Ascending aorta (tissue), 2 donors: Measurements from ENCODE around the gene OGN. TPM values are rescaled to one million over a fixed set of nuclear protein-coding genes. Genes with fewer than 3 reads are reported as not detected.

Experiments used
- DNase-seq, 2 donors: peaks; one replicate each; pipeline ENCODE4 v3.0.0-alpha.2; 2019; ENCODE audit warnings: low spot score in 2 of 2
- H3K27ac ChIP-seq, 2 donors: fragments of 200-600 bp; sonication (generic); one replicate each; pipeline ENCODE4 v1.5.1; 2016 to 2017; ENCODE audit warnings: mild to moderate bottlenecking in 1 of 2
- H3K27me3 ChIP-seq: fragments of 200-600 bp; sonication (generic); one replicate; pipeline ENCODE4 v1.5.1; 2017
- H3K36me3 ChIP-seq, 2 donors: fragments of 200-600 bp; sonication (generic); one replicate each; pipeline ENCODE4 v1.5.1; 2016
- H3K4me1 ChIP-seq, 2 donors: fragments of 200-600 bp; sonication (generic); one replicate each; pipeline ENCODE4 v1.5.1; 2016 to 2017; ENCODE audit warnings: mild to moderate bottlenecking in 1 of 2
- H3K4me3 ChIP-seq, 2 donors: fragments of 200-600 bp; sonication (generic); one replicate each; pipeline ENCODE4 v1.5.1; 2016 to 2017; ENCODE audit warnings: mild to moderate bottlenecking in 1 of 2
- H3K9me3 ChIP-seq, 2 donors: fragments of 200-600 bp; sonication (generic); one replicate each; pipeline ENCODE4 v1.5.1; 2016
- CTCF ChIP-seq, 3 experiments: fragments of 200-600 bp in 2 of 3; fragments of 450-650 bp in 1 of 3; sonication (generic) in 2 of 3; IDR thresholded peaks; one replicate each; pipeline ENCODE4 v1.5.1; 2016 to 2019; ENCODE audit warnings: antibody characterized with exemption in 3 of 3, mild to moderate bottlenecking in 1 of 3, moderate library complexity in 1 of 3
- intact Hi-C: fragments of 100-400 bp; cut with DNase I; formaldehyde crosslinking; loops from one replicate; pipeline ENCODE4 v1.15.1; 2023
- total RNA-seq: library from RNA; depleted of rRNA; stranded (reverse); fragments of >200 nt; gene quantifications from one replicate; pipeline ENCODE4 v1.1.0, GENCODE V29; 2016

OGN gene
- total RNA-seq, 1 donor from 2014 or later, result 156 TPM

- TF ChIP-seq CTCF (IDR thresholded peaks at IDR 0.05), result no peak
- Histone ChIP-seq H3K27ac (no peak overlapping the region), H3K27me3 (no peaks in the 10 kb centered on the region), H3K36me3 (peaks cover 0 to 5% of the 10 kb centered on the region in 2 donors), H3K9me3 (no peaks in the 10 kb centered on the region), H3K4me3 (no peak overlapping the region), H3K4me1 (no peaks in the 10 kb centered on the region)
- intact Hi-C loops, result no loop called here
- DNase-seq, result no peak
Observed at GRCh38 chr9:92333282-92333634, 71.1 kb downstream of the OGN start.

Other genes with a start within 250 kb of the OGN start
- 44.4 TPM for gene IARS1, start 110.9 kb downstream of the OGN start, total RNA-seq
- gene NOL8, start 79.2 kb downstream of the OGN start, total RNA-seq, result 11.5 TPM
- gene CENPP, start 78.6 kb downstream of the OGN start, total RNA-seq, result 0.43 TPM
- gene OMD, start 19.9 kb upstream of the OGN start, total RNA-seq, result 36.2 TPM
- 43.5 TPM for gene ASPN, start 77.9 kb upstream of the OGN start, total RNA-seq
- 20.1 TPM for gene ECM2, start 131.4 kb upstream of the OGN start, total RNA-seq